ENCODE results near the gene CD44.

CD44 gene

DNA sequence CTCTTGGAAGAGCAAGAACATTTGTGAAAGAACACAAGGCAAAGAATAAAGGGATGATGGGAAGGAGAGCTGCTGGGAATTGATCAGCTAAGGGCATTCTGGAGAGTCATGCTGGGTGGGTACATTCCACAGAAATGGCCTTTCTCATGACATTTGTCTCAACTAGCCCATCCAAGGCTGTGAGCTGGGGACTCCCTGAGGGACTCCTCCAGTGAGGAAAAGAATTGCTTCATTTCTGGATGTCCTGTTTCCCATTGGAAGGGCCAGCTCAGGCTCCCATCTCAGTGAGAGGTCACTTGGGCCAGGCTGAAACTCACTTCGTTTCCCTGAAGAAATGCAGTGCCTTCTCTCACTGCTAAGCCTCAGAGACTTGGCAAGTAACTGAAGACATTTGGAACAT lies 106.8 kb downstream of the CD44 start:
- Histone ChIP-seq H2AFZ (ENCODE audit: low read depth, low read length, severe bottlenecking) (no peak overlapping the region), H4K20me1 (ENCODE audit: low read depth, low read length) (no peaks in the 10 kb centered on the region), H3K9ac (ENCODE audit: low read length) (no peak overlapping the region), H3K9me3 (ENCODE audit: insufficient read depth, low read length) (no peaks in the 10 kb centered on the region), H3K36me3 (ENCODE audit: low read length) (no peaks in the 10 kb centered on the region), H3F3A (ENCODE audit: insufficient read depth) (no peaks in the 10 kb centered on the region), H3K4me2 (ENCODE audit: low read depth, low read length, poor library complexity, severe bottlenecking) (no peak overlapping the region), H3K9me2 (replicated peaks; ENCODE audit: insufficient read depth, low read length) (no peaks in the 10 kb centered on the region), H3K79me2 (ENCODE audit: insufficient read depth, low read length) (no peaks in the 10 kb centered on the region), H3K27me3 (ENCODE audit: low read length) (no peaks in the 10 kb centered on the region), H3K27ac (ENCODE audit: low read depth, low read length) (no peak overlapping the region), H3K4me3 (ENCODE audit: insufficient read depth, low read length, poor library complexity, severe bottlenecking) (no peak overlapping the region)
- TF ChIP-seq CTCF (IDR thresholded peaks at IDR 0.05; ENCODE audit: insufficient read depth, low read length, poor library complexity, severe bottlenecking) (no peak), EZH2phosphoT487 (conservative IDR thresholded peaks at IDR 0.05; ENCODE audit: low read length) (no peak)

- no peaks in the 10 kb centered on the region for H3K36me3 ChIP-seq (ENCODE audit: low read length)
- TF ChIP-seq CTCF (IDR thresholded peaks at IDR 0.05; ENCODE audit: insufficient read depth, low read length, poor library complexity, severe bottlenecking) (no peak), EZH2phosphoT487 (conservative IDR thresholded peaks at IDR 0.05; ENCODE audit: low read length) (no peak)
- no peaks in the 10 kb centered on the region for H4K20me1 ChIP-seq (ENCODE audit: low read depth, low read length)
- H3K9me2 ChIP-seq (replicated peaks; ENCODE audit: insufficient read depth, low read length) = no peaks in the 10 kb centered on the region
- no peak overlapping the region for H3K27ac ChIP-seq (ENCODE audit: low read depth, low read length)
- H3K4me3 ChIP-seq (ENCODE audit: insufficient read depth, low read length, poor library complexity, severe bottlenecking) = no peak overlapping the region
- no peaks in the 10 kb centered on the region for H3K9me3 ChIP-seq (ENCODE audit: insufficient read depth, low read length)
- no peak overlapping the region for H3K9ac ChIP-seq (ENCODE audit: low read length)
- H3K4me2 ChIP-seq (ENCODE audit: low read depth, low read length, poor library complexity, severe bottlenecking) = no peak overlapping the region
- H3F3A ChIP-seq (ENCODE audit: insufficient read depth) = no peaks in the 10 kb centered on the region
- H3K79me2 ChIP-seq (ENCODE audit: insufficient read depth, low read length) = no peaks in the 10 kb centered on the region
- H3K27me3 ChIP-seq (ENCODE audit: low read length) = no peaks in the 10 kb centered on the region
- H2AFZ ChIP-seq (ENCODE audit: low read depth, low read length, severe bottlenecking) = no peak overlapping the region
Observed at GRCh38 chr11:35246745-35247144, 107.8 kb downstream of the CD44 start.

DNA sequence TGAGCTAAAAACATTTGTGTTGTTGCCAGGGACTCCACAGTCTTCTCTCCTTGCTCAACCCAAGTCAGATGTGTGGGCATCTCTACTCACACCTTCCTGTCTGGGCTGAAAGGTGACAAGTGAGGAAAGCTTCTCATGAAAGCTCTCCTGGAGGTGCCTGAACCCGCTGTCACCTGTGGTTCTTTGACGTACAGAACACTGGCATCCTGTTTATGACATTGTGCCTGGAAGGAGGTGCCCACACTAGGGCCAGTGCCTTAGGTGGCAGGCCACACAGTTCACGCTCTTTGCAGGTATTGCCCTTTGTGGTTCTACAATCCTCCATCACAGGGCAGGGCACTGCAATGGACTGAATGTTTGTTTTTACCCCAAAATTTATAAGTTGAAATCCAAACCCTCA lies 108.5 kb downstream of the CD44 start:
- no peaks in the 10 kb centered on the region for H3F3A ChIP-seq (ENCODE audit: insufficient read depth)
- H3K79me2 ChIP-seq (ENCODE audit: insufficient read depth, low read length) = no peaks in the 10 kb centered on the region
- H3K27ac ChIP-seq (ENCODE audit: low read depth, low read length) = no peak overlapping the region
- TF ChIP-seq EZH2phosphoT487 (conservative IDR thresholded peaks at IDR 0.05; ENCODE audit: low read length) (no peak), CTCF (IDR thresholded peaks at IDR 0.05; ENCODE audit: insufficient read depth, low read length, poor library complexity, severe bottlenecking) (no peak)
- no peaks in the 10 kb centered on the region for H3K9me2 ChIP-seq (replicated peaks; ENCODE audit: insufficient read depth, low read length)
- H3K9ac ChIP-seq (ENCODE audit: low read length) = no peak overlapping the region
- H3K9me3 ChIP-seq (ENCODE audit: insufficient read depth, low read length) = no peaks in the 10 kb centered on the region
- H3K4me2 ChIP-seq (ENCODE audit: low read depth, low read length, poor library complexity, severe bottlenecking) = no peak overlapping the region
- H4K20me1 ChIP-seq (ENCODE audit: low read depth, low read length) = no peaks in the 10 kb centered on the region
- no peak overlapping the region for H2AFZ ChIP-seq (ENCODE audit: low read depth, low read length, severe bottlenecking)
- H3K4me3 ChIP-seq (ENCODE audit: insufficient read depth, low read length, poor library complexity, severe bottlenecking) = no peak overlapping the region
- no peaks in the 10 kb centered on the region for H3K27me3 ChIP-seq (ENCODE audit: low read length)
- H3K36me3 ChIP-seq (ENCODE audit: low read length) = no peaks in the 10 kb centered on the region

- H3K4me2 ChIP-seq (ENCODE audit: low read depth, low read length, poor library complexity, severe bottlenecking) = no peak overlapping the region
- no peaks in the 10 kb centered on the region for H3K36me3 ChIP-seq (ENCODE audit: low read length)
- H3K79me2 ChIP-seq (ENCODE audit: insufficient read depth, low read length) = no peaks in the 10 kb centered on the region
- no peak overlapping the region for H3K9ac ChIP-seq (ENCODE audit: low read length)
- no peak overlapping the region for H2AFZ ChIP-seq (ENCODE audit: low read depth, low read length, severe bottlenecking)
- H3F3A ChIP-seq (ENCODE audit: insufficient read depth) = no peaks in the 10 kb centered on the region
- no peak for TF ChIP-seq CTCF (IDR thresholded peaks at IDR 0.05; ENCODE audit: insufficient read depth, low read length, poor library complexity, severe bottlenecking)
- TF ChIP-seq EZH2phosphoT487 (conservative IDR thresholded peaks at IDR 0.05; ENCODE audit: low read length) = no peak
- no peaks in the 10 kb centered on the region for H3K27me3 ChIP-seq (ENCODE audit: low read length)
- no peaks in the 10 kb centered on the region for H3K9me2 ChIP-seq (replicated peaks; ENCODE audit: insufficient read depth, low read length)
- H3K27ac ChIP-seq (ENCODE audit: low read depth, low read length) = no peak overlapping the region
- no peaks in the 10 kb centered on the region for H3K9me3 ChIP-seq (ENCODE audit: insufficient read depth, low read length)
- no peaks in the 10 kb centered on the region for H4K20me1 ChIP-seq (ENCODE audit: low read depth, low read length)
- no peak overlapping the region for H3K4me3 ChIP-seq (ENCODE audit: insufficient read depth, low read length, poor library complexity, severe bottlenecking)
Observed at GRCh38 chr11:35247863-35248262, 108.9 kb downstream of the CD44 start.

Measured in SU-DHL-6 (cell line).